HG03558 (cell line): ENCODE data around the gene KRT76.
"Not testable (repeated sequence)": the region's sequence is repeated elsewhere in the genome, so short reads cannot be mapped to it uniquely, and the experiment has no call there.

ENCODE experiments used
- ATAC-seq: cut with Tn5 transposase; IDR thresholded peaks from one replicate; pipeline ENCODE4 v1.9.1; 2021; ENCODE audit warnings: moderate number of reproducible peaks; ENCODE audit not compliant: unreplicated experiment; ENCODE audit errors: extremely low read depth

The KRT76 gene

DNA sequence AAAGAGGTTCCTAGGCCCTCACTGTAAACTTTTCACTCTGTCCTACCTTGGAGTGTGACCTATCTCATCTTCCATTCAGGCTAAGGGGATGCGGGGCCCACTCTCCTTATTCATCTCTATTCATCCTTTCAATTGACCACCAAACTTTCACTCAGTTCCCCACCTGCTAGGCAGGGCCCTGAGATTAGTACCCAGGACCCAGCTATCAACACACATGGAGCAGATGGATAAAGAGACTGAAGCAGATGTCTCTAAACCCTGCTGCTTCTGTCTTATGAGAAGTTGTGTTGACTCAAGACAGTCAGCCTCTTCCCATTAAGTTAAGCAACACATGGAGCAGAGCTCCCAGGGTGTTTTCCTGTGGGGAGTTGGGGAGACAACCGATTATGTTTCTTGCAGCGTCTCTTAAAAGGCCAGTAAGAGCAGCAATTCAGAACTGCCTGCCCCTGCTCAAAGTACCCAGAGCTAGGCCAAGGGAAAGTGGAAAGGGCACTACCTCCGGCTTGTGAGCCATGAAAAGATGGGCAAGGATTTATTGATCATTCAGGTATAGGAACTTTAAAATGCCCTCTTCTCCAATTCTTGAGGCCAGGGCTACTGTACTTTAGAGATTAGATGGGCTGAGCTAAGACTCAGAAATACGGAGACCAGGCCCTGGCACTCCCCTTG lies 10.7 kb downstream of the KRT76 start:
- no peak for ATAC-seq

- ATAC-seq = no peak
These were observed 11.4 kb downstream of the KRT76 start for GRCh38 chr12:52765702-52766101.

DNA sequence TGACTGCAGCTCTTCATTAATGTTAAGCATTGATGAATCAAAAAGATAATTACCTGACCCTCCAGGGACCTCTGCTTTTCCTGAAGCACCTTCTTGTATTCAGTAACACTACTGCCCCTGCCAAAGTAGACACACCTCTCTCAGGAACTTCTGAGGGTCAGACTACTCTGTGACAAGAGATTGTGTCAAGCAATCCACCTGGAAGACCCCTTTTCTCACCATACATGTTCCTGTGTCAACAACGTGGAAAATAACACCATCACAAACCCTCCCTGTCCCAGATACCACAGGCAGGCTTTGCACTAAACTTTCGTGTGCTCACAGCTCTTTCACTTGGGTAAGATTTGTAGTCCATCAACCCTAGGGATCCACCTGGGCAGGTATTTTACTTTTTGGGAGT lies 13.2 kb downstream of the KRT76 start:
- ATAC-seq = no peak

DNA sequence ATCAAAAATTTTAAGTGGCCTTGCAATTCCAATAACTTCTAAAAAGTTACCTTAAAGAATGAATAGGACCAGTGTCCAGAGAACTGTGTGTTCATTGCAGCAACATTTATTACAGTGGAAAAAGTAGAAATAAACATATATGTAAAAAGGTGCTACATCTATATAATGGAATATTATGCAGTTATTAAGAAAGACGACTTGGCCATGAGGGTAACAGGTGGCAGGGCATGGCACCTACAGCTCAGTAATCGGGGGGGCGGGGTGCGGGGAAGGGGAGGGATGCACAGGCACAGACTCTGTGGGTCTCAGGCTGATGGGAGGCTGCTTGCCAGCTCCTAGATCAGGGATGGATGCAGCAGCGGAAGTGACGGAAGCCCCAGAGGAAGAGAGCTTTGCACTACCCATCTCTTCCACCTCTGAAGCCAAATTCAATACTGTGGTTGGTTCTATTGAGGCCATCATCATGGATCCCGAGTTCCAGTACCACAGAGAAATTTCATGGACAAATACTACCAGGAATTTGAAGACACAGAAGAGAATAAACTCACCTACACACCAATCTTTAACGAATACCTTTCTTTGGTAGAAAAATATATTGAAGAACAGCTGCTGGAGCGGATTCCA lies 14.0 kb downstream of the KRT76 start:
- no peak for ATAC-seq

DNA sequence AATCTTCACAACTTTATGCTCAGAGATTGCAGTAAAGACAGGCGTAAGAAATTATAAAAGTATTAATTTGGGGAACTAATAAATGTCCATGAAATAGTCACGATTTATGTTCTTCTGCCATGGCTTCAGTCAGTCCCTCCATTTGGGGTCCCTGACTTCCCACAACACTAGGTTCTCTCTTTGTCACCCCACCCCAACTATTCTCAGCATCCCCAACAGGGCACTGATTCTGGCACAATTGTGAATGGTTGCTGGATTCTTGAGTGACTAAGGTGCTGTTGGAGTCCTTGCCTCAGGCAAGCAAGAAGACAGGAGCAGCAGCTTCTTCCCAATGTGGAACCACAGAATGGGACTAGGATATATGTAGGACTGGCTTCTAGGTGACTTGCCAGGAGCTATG lies 15.3 kb downstream of the KRT76 start:
- no peak for ATAC-seq

GRCh38 chr12:52761218-52761617 lies 15.9 kb downstream of the KRT76 start:
- ATAC-seq = not testable (repeated sequence)

DNA sequence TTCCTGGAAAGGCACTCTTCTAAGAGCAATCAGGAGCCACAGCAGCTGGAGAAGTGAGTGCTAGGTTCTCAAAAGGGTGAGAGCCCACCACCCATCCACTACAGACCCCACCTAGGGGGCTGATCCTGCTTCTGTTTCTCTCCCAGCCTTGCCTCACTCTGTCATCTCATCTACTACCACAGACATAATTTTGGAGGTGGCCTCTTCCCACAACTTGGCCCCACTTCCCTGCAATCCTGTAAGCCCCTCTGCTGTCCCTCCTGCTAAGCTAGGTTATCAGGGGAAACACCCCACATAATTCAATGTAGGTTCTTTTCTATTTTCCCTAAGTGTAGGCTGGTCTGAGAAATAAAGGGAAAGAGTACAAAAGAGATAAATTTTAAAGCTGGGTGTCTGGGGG lies 16.5 kb downstream of the KRT76 start:
- ATAC-seq = no peak

- no peak for ATAC-seq
These were observed 17.4 kb downstream of the KRT76 start for GRCh38 chr12:52759695-52760094.

DNA sequence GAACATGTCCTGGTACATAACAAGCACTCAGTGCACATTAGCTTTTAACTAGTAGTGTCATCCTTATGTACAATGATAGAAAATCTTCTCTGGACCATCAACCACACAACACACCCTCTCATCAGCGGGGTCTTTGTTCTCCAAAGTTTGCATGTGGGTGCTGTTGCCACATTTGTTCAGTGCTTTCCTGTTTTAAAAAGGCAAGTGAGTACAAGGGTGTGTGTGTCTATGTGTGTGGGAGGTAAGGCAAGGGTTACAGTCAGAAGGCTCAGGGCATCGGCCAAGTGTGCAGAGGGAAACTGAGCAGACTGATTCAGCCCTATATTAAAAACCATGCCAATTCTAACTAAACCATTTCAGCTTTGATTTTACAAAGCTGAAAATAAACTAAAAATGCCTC lies 17.9 kb downstream of the KRT76 start:
- no peak for ATAC-seq

- no peak for ATAC-seq
These were observed 19.5 kb downstream of the KRT76 start for GRCh38 chr12:52757449-52758176.

GRCh38 chr12:52756281-52756960 lies 20.7 kb downstream of the KRT76 start:
- no peak for ATAC-seq

- no peak for ATAC-seq
These were observed 21.6 kb downstream of the KRT76 start for GRCh38 chr12:52755533-52755932.

DNA sequence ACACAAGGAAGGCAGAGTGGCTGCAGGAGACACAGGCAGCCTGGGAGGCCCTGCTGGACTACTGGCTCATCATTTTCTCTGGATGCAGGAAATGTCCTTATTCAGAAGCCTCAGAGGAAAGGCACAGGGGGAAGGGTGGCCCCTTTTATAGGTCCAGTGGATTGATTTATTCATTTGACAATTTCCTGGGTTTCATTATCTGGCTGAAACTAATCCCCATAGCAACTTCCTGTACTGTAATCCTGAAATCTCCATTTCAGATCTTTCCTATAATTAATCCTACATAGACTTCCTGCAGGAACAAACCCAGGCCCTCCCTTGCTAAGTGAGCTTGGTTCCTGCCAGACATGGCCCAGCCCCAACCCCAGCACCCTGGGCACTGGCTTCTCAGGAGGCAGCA lies 23.0 kb downstream of the KRT76 start:
- ATAC-seq = no peak

GRCh38 chr12:52753283-52753682 lies 23.9 kb downstream of the KRT76 start:
- ATAC-seq = no peak

GRCh38 chr12:52752516-52752915 lies 24.6 kb downstream of the KRT76 start:
- no peak for ATAC-seq

- ATAC-seq = no peak
These were observed 25.4 kb downstream of the KRT76 start for GRCh38 chr12:52751795-52752194.

- ATAC-seq = not testable (repeated sequence)
These were observed 26.6 kb downstream of the KRT76 start for GRCh38 chr12:52750532-52750931.

- ATAC-seq = no peak
These were observed 27.3 kb downstream of the KRT76 start for GRCh38 chr12:52749827-52750226.

DNA sequence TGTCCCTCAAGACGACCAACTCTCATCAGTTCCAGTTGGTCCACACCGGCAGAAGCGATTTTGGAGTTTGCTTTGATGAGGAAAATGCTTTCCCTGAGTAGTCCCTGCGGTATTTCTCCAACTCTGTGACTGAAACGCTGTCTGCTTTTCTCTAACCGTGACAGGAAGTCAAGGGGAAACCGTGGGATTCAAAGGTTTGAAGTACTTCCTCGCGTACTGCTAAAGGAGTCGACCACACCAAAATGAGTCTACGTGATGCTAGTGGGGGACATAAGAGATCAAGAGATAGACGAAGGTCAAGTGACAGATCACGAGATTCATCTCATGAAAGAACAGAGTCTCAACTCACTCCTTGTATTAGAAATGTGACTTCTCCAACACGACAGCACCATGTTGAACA lies 28.6 kb downstream of the KRT76 start:
- no peak for ATAC-seq

GRCh38 chr12:52745554-52745953 lies 31.6 kb downstream of the KRT76 start:
- no peak for ATAC-seq
